DND-41 (cell line): ENCODE measurements around the gene OR51L1.

Source experiments
- ATAC-seq: fragments of 200-7000 bp; cut with Tn5 transposase; 3 replicates; pipeline ENCODE4 v1.9.1; 2021; ENCODE audit warnings: low read depth; ENCODE audit not compliant: insufficient read depth
- DNase-seq: peaks from one replicate; pipeline ENCODE4 v3.0.0-alpha.2; 2020
- H2AFZ ChIP-seq: 2 replicates; pipeline ENCODE4 v1.6.0; 2012; ENCODE audit warnings: low read depth, low read length
- H3K27ac ChIP-seq: 2 replicates; pipeline ENCODE4 v1.5.1; 2012; ENCODE audit warnings: low read length, inconsistent platforms
- H3K27me3 ChIP-seq: fragments of 200-600 bp; sonication (generic); 2 replicates; pipeline ENCODE4 v1.6.0; 2012; ENCODE audit warnings: low read length, mild to moderate bottlenecking, inconsistent platforms; ENCODE audit not compliant: insufficient read depth, poor library complexity
- H3K36me3 ChIP-seq: 2 replicates; pipeline ENCODE4 v1.5.1; 2012; ENCODE audit warnings: low read length, inconsistent platforms; ENCODE audit not compliant: insufficient read depth
- H3K4me1 ChIP-seq: 2 replicates; pipeline ENCODE4 v1.5.1; 2012; ENCODE audit warnings: mild to moderate bottlenecking, low read length; ENCODE audit not compliant: insufficient read depth
- H3K4me2 ChIP-seq: 2 replicates; pipeline ENCODE4 v1.6.0; 2012; ENCODE audit warnings: mild to moderate bottlenecking, moderate library complexity, low read length, inconsistent platforms; ENCODE audit not compliant: insufficient read depth
- H3K4me3 ChIP-seq, 2 experiments: fragments of 200-600 bp in 1 of 2; shearing (Covaris generic) in 1 of 2; 2 replicates each; pipeline ENCODE4 v1.5.1; 2012 to 2016; ENCODE audit warnings: inconsistent platforms in 2 of 2, low read length in 2 of 2, mild to moderate bottlenecking in 2 of 2, low read depth in 1 of 2, moderate library complexity in 1 of 2
- H3K79me2 ChIP-seq: 2 replicates; pipeline ENCODE4 v1.6.0; 2012; ENCODE audit warnings: low read length, inconsistent platforms; ENCODE audit not compliant: insufficient read depth
- H3K9ac ChIP-seq: 2 replicates; pipeline ENCODE4 v1.6.0; 2012; ENCODE audit warnings: low read depth, mild to moderate bottlenecking, inconsistent platforms, low read length, moderate library complexity
- H3K9me3 ChIP-seq: 2 replicates; pipeline ENCODE4 v1.5.1; 2012; ENCODE audit warnings: low read length, moderate library complexity, mild to moderate bottlenecking, inconsistent platforms; ENCODE audit not compliant: insufficient read depth, severe bottlenecking
- H4K20me1 ChIP-seq: 2 replicates; pipeline ENCODE4 v1.6.0; 2012; ENCODE audit warnings: low read length; ENCODE audit not compliant: insufficient read depth
- CTCF ChIP-seq: IDR thresholded peaks from 2 replicates; pipeline ENCODE4 v1.5.1; 2012; ENCODE audit warnings: borderline replicate concordance, low read length, moderate library complexity, mild to moderate bottlenecking; ENCODE audit not compliant: poor library complexity, severe bottlenecking; ENCODE audit errors: extremely low read depth
- EZH2 ChIP-seq: IDR thresholded peaks from 3 replicates; pipeline ENCODE4 v1.6.1; 2012; ENCODE audit warnings: borderline replicate concordance, low read depth, mild to moderate bottlenecking, moderate library complexity, low read length, inconsistent platforms; ENCODE audit not compliant: severe bottlenecking

Gene OR51L1

GRCh38 chr11:5042091-5042490, 47.4 kb downstream of the OR51L1 start:
- no peak for TF ChIP-seq EZH2
- TF ChIP-seq CTCF: no peak
- H2AFZ ChIP-seq: no peak overlapping the region
- H3K27ac ChIP-seq: no peak overlapping the region

GRCh38 chr11:5043380-5043779, 48.7 kb downstream of the OR51L1 start:
- H3K36me3 ChIP-seq: no peaks in the 10 kb centered on the region
- H4K20me1 ChIP-seq: no peaks in the 10 kb centered on the region
- no peak for ATAC-seq
- no peak for TF ChIP-seq EZH2
- no peak for TF ChIP-seq CTCF
- DNase-seq: no peak
- no peak overlapping the region for H2AFZ ChIP-seq
- no peaks in the 10 kb centered on the region for H3K9me3 ChIP-seq
- H3K79me2 ChIP-seq: no peaks in the 10 kb centered on the region
- H3K27ac ChIP-seq: no peak overlapping the region
- no peaks in the 10 kb centered on the region for H3K27me3 ChIP-seq
- H3K4me3 ChIP-seq: no peak overlapping the region
- no peaks in the 10 kb centered on the region for H3K4me1 ChIP-seq
- no peak overlapping the region for H3K9ac ChIP-seq
- no peak overlapping the region for H3K4me2 ChIP-seq

More at GRCh38 chr11:5042091-5042490, 47.4 kb downstream of the OR51L1 start:
- no peak for ATAC-seq
- no peaks in the 10 kb centered on the region for H4K20me1 ChIP-seq
- H3K4me3 ChIP-seq: no peak overlapping the region
- H3K4me1 ChIP-seq: no peaks in the 10 kb centered on the region
- H3K9ac ChIP-seq: no peak overlapping the region
- H3K27me3 ChIP-seq: no peaks in the 10 kb centered on the region
- DNase-seq: no peak
- no peaks in the 10 kb centered on the region for H3K9me3 ChIP-seq
- no peaks in the 10 kb centered on the region for H3K36me3 ChIP-seq
- no peaks in the 10 kb centered on the region for H3K79me2 ChIP-seq
- H3K4me2 ChIP-seq: no peak overlapping the region

- H3K4me3 ChIP-seq: no peak within 1 kb of the TSS
- H2AFZ ChIP-seq: no peak within 1 kb of the TSS
- H3K79me2 ChIP-seq: no peaks in the 10 kb centered on the region
- no peaks in the 10 kb centered on the region for H3K4me1 ChIP-seq
- no peaks in the 10 kb centered on the region for H4K20me1 ChIP-seq
- DNase-seq (no peak), ATAC-seq (no peak)
- H3K27ac ChIP-seq: no peak within 1 kb of the TSS
- H3K4me2 ChIP-seq: no peak within 1 kb of the TSS
- no peak within 1 kb of the TSS for H3K9ac ChIP-seq
- TF ChIP-seq CTCF (no peak), EZH2 (no peak)
- H3K36me3 ChIP-seq: no peaks in the 10 kb centered on the region
- no peaks in the 10 kb centered on the region for H3K9me3 ChIP-seq
- H3K27me3 ChIP-seq: no peaks in the 10 kb centered on the region
These were observed 51.6 kb downstream of the OR51L1 start, which contains the start of gene OR52J3 for GRCh38 chr11:5046226-5046625. TSS of gene OR52J3 (plus strand) at chr11:5046526. CDS start at chr11:5046526, 0 bp downstream.

- Histone ChIP-seq H3K9me3 (no peaks in the 10 kb centered on the region), H3K4me2 (no peak overlapping the region), H3K4me3 (no peak overlapping the region), H3K9ac (no peak overlapping the region), H3K79me2 (no peaks in the 10 kb centered on the region), H3K36me3 (no peaks in the 10 kb centered on the region), H4K20me1 (no peaks in the 10 kb centered on the region), H2AFZ (no peak overlapping the region), H3K4me1 (no peaks in the 10 kb centered on the region), H3K27ac (no peak overlapping the region), H3K27me3 (no peaks in the 10 kb centered on the region)
- DNase-seq (no peak), ATAC-seq (no peak)
- no peak for TF ChIP-seq EZH2
These were observed 52.2 kb downstream of the OR51L1 start for GRCh38 chr11:5046754-5047330.
